SH-SY5Y (cell line): Measurements from ENCODE around the gene TRMT44.

ENCODE experiments used
- GATA2 ChIP-seq: IDR thresholded peaks from 2 replicates; pipeline ENCODE4 v1.6.1; 2011; ENCODE audit warnings: mild to moderate bottlenecking, low read depth, low read length
- GATA3 ChIP-seq: IDR thresholded peaks from 2 replicates; pipeline ENCODE4 v1.6.1; 2011; ENCODE audit warnings: low read depth, mild to moderate bottlenecking, low read length, moderate library complexity

TRMT44 gene

GRCh38 chr4:8439168-8439567, 1.4 kb upstream of the TRMT44 start:
- no peak for TF ChIP-seq GATA2
- no peak for TF ChIP-seq GATA3

- no peak for TF ChIP-seq GATA3
- TF ChIP-seq GATA2, result no peak
Measured at GRCh38 chr4:8439914-8440491, 574 bp upstream of the TRMT44 start.

- TF ChIP-seq GATA3 (no peak), GATA2 (no peak)
Measured at GRCh38 chr4:8441499-8442091, 1.0 kb downstream of the TRMT44 start.

- no peak for TF ChIP-seq GATA3
- TF ChIP-seq GATA2, result no peak
Measured at GRCh38 chr4:8442596-8443358, 2.2 kb downstream of the TRMT44 start.

- TF ChIP-seq GATA2 (no peak), GATA3 (no peak)
Measured at GRCh38 chr4:8443801-8444200, 3.2 kb downstream of the TRMT44 start.

GRCh38 chr4:8446122-8446521, 5.5 kb downstream of the TRMT44 start:
- TF ChIP-seq GATA2, result no peak
- no peak for TF ChIP-seq GATA3

GRCh38 chr4:8451440-8452182, 11.0 kb downstream of the TRMT44 start:
- no peak for TF ChIP-seq GATA3
- TF ChIP-seq GATA2, result no peak

DNA sequence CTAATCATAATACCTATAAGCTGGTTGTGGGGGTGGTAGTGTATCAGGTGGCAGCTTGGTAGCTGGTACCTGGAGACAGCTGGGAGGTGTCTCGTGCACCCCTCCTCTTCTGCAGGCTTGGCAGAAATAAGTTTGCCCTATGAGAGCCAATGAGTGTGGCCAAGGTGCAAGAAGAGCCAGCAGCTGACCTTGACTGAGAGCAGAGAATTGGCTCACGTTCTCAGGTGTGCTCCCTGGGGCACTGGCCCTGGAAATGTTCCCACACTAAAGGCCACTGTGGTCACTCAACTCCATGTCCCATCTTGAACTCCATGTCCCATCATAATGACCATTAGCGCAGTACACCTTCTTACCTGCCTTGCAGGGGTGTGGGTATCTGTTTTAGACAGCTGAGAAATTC, 13.4 kb downstream of the TRMT44 start:
- TF ChIP-seq GATA3, result no peak
- TF ChIP-seq GATA2, result no peak

GRCh38 chr4:8457646-8458252, 17.2 kb downstream of the TRMT44 start:
- TF ChIP-seq GATA2 (no peak), GATA3 (no peak)

DNA sequence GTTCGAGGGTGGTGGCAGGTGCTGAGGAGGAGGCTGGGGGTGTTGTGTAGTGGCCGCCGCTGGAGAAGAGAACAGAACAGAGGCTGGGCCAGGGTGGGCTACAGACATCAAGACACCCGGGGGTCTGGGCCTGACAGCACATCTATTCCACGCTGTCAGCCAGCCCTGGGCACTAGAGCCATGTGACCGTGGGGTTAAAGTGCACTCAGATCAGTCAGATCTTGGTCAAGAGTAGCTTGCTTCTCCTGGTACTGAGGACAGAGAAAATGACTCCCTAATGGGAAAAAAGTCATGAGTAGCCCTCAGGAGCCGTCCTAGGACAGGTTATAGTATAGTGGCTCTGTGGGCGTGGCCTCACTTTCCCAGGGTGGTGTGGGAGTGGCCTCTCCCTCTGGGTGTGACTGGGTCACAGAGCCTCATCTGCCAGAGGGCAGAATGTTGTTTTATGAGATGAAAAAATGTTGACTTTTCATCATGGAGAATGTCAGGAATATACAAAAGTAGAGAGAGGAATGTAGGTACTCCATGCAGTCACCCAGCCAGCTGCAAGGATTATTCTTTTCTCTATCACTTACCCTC, 19.4 kb downstream of the TRMT44 start:
- TF ChIP-seq GATA3 (no peak), GATA2 (no peak)

- TF ChIP-seq GATA2 (no peak), GATA3 (no peak)
Measured at GRCh38 chr4:8461086-8461485, 20.5 kb downstream of the TRMT44 start.

DNA sequence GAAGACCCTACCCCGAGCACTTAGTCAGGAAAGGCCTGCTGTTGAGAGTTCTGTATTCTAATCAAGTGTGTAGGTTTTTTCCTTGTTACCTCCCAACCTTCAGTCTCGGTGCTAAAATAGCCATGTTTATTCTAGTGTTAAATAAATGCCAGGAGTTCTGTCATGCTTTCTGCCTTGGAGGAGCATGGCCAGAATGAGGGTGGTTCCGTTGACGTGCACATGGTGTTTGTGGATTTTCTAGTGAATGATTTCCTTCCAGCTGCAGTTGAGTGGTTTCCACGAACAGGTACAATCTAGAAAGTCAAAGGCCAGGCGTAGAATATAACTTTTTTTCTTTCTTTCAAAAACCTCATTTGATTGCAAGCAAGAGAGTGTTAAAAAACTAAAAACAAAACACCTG, 21.0 kb downstream of the TRMT44 start:
- TF ChIP-seq GATA2, result no peak
- no peak for TF ChIP-seq GATA3

- no peak for TF ChIP-seq GATA3
- TF ChIP-seq GATA2, result no peak
Measured at GRCh38 chr4:8463811-8464210, 23.2 kb downstream of the TRMT44 start.

GRCh38 chr4:8464381-8464780, 23.8 kb downstream of the TRMT44 start:
- TF ChIP-seq GATA2 (no peak), GATA3 (no peak)
